SK-N-SH treated with all-trans-retinoic acid at 6 μM for 48 hours (cell line): ENCODE data around the gene TMEM132D.

ENCODE experiments used
- ATAC-seq: fragments of 200-7000 bp; cut with Tn5 transposase; 3 replicates; pipeline ENCODE4 v1.9.1; 2020; ENCODE audit warnings: mild to moderate bottlenecking, moderate library complexity
- ARNTL ChIP-seq: fragments of 450-650 bp; formaldehyde crosslinking; IDR thresholded peaks from 2 replicates; pipeline ENCODE4 v1.5.0; 2020; ENCODE audit warnings: low read depth, mild to moderate bottlenecking, moderate library complexity, borderline replicate concordance
- BACH2 ChIP-seq: fragments of 250-450 bp; sonication (Bioruptor Pico); IDR thresholded peaks from 2 replicates; pipeline ENCODE4 v1.9.0; 2021; ENCODE audit warnings: mild to moderate bottlenecking, borderline replicate concordance
- CREB5 ChIP-seq: fragments of 250-450 bp; sonication (Bioruptor Pico); IDR thresholded peaks from 2 replicates; pipeline ENCODE4 v1.5.1; 2020; ENCODE audit warnings: low read depth, mild to moderate bottlenecking, moderate library complexity
- CSDC2 ChIP-seq: fragments of 250-450 bp; sonication (Bioruptor Pico); IDR thresholded peaks from 2 replicates; pipeline ENCODE4 v1.5.0; 2020; ENCODE audit warnings: mild to moderate bottlenecking, moderate library complexity
- CSRNP3 ChIP-seq: fragments of 250-450 bp; sonication (Bioruptor Pico); IDR thresholded peaks from 2 replicates; pipeline ENCODE4 v1.5.1; 2021; ENCODE audit warnings: mild to moderate bottlenecking, moderate library complexity
- ESRRG ChIP-seq: fragments of 250-450 bp; sonication (Bioruptor Pico); IDR thresholded peaks from 2 replicates; pipeline ENCODE4 v1.6.1; 2021; ENCODE audit warnings: mild to moderate bottlenecking
- GLIS3 ChIP-seq: fragments of 250-450 bp; sonication (Bioruptor Pico); IDR thresholded peaks from 2 replicates; pipeline ENCODE4 v1.5.0; 2020; ENCODE audit warnings: mild to moderate bottlenecking, moderate library complexity
- PATZ1 ChIP-seq: fragments of 250-450 bp; sonication (Bioruptor Pico); IDR thresholded peaks from 2 replicates; pipeline ENCODE4 v1.8.0; 2020; ENCODE audit warnings: mild to moderate bottlenecking, moderate library complexity, borderline replicate concordance
- POU6F1 ChIP-seq: fragments of 250-450 bp; sonication (Bioruptor Pico); IDR thresholded peaks from 2 replicates; pipeline ENCODE4 v1.8.0; 2021; ENCODE audit warnings: low read depth, mild to moderate bottlenecking, moderate library complexity, borderline replicate concordance
- PPARA ChIP-seq: fragments of 250-450 bp; sonication (Bioruptor Pico); IDR thresholded peaks from 2 replicates; pipeline ENCODE4 v1.5.0; 2020; ENCODE audit warnings: mild to moderate bottlenecking, borderline replicate concordance
- RARB ChIP-seq: fragments of 250-450 bp; sonication (Bioruptor Pico); IDR thresholded peaks from 2 replicates; pipeline ENCODE4 v1.8.0; 2021; ENCODE audit warnings: mild to moderate bottlenecking, moderate library complexity
- SNAI2 ChIP-seq: fragments of 250-450 bp; sonication (Bioruptor Pico); IDR thresholded peaks from 2 replicates; pipeline ENCODE4 v1.5.0; 2020; ENCODE audit warnings: mild to moderate bottlenecking, moderate library complexity
- TCF4 ChIP-seq: fragments of 250-450 bp; sonication (Bioruptor Pico); IDR thresholded peaks from 2 replicates; pipeline ENCODE4 v1.8.0; 2021; ENCODE audit warnings: mild to moderate bottlenecking, moderate library complexity, borderline replicate concordance
- TOX ChIP-seq: fragments of 250-450 bp; sonication (Bioruptor Pico); IDR thresholded peaks from 2 replicates; pipeline ENCODE4 v1.8.0; 2021; ENCODE audit warnings: mild to moderate bottlenecking, moderate library complexity, borderline replicate concordance
- TSHZ2 ChIP-seq: fragments of 250-450 bp; sonication (Bioruptor Pico); IDR thresholded peaks from 2 replicates; pipeline ENCODE4 v1.5.0; 2020; ENCODE audit warnings: mild to moderate bottlenecking, moderate library complexity
- ZC3H10 ChIP-seq: fragments of 250-450 bp; sonication (Bioruptor Pico); IDR thresholded peaks from 2 replicates; pipeline ENCODE4 v1.5.1; 2021; ENCODE audit warnings: mild to moderate bottlenecking, moderate library complexity
- ZFP3 ChIP-seq: fragments of 250-450 bp; sonication (Bioruptor Pico); IDR thresholded peaks from 2 replicates; pipeline ENCODE4 v1.5.0; 2020; ENCODE audit warnings: mild to moderate bottlenecking, moderate library complexity
- ZFP30 ChIP-seq: fragments of 450-650 bp; formaldehyde crosslinking; IDR thresholded peaks from 2 replicates; pipeline ENCODE4 v1.5.0; 2022; ENCODE audit warnings: mild to moderate bottlenecking, moderate library complexity
- ZNF565 ChIP-seq: fragments of 450-650 bp; formaldehyde crosslinking; conservative IDR thresholded peaks from 2 replicates; pipeline ENCODE4 v1.5.0; 2020; ENCODE audit warnings: low read depth, mild to moderate bottlenecking, moderate library complexity
- ZNF70 ChIP-seq: fragments of 450-650 bp; formaldehyde crosslinking; IDR thresholded peaks from 2 replicates; pipeline ENCODE4 v1.5.0; 2020; ENCODE audit warnings: mild to moderate bottlenecking, moderate library complexity
- ZNF8 ChIP-seq: fragments of 450-650 bp; formaldehyde crosslinking; IDR thresholded peaks from 2 replicates; pipeline ENCODE4 v1.5.0; 2020; ENCODE audit warnings: mild to moderate bottlenecking, moderate library complexity

TMEM132D gene

GRCh38 chr12:129106772-129107171 lies 797.1 kb downstream of the TMEM132D start (continued):
- TF ChIP-seq CSRNP3 (no peak), ZFP3 (no peak), ZNF565 (no peak), TCF4 (CRISPR knock-in tag) (no peak), RARB (CRISPR knock-in tag) (no peak)
- TF ChIP-seq, all 23 proteins: peak for 0

GRCh38 chr12:129103231-129103630 lies 800.6 kb downstream of the TMEM132D start:
- TF ChIP-seq ZFP3, result no peak
- no peak for TF ChIP-seq ARNTL (CRISPR knock-in tag)
- no peak for TF ChIP-seq POU6F1
- no peak for TF ChIP-seq ZNF8 (CRISPR knock-in tag)
- no peak for TF ChIP-seq ZC3H10 (CRISPR knock-in tag)
- no peak for TF ChIP-seq ZFP30 (CRISPR knock-in tag)
- no peak for TF ChIP-seq PPARA
- no peak for TF ChIP-seq GLIS3 (CRISPR knock-in tag)
- TF ChIP-seq SNAI2 (CRISPR knock-in tag), result no peak
- TF ChIP-seq ZNF565, result no peak
- TF ChIP-seq, all 23 proteins: peak for 0
- no peak for ATAC-seq

- TF ChIP-seq ZFP30 (CRISPR knock-in tag), result no peak
- no peak for TF ChIP-seq ZNF70
- TF ChIP-seq GLIS3 (CRISPR knock-in tag), result no peak
- no peak for TF ChIP-seq ZNF565
- no peak for TF ChIP-seq CSDC2 (CRISPR knock-in tag)
- TF ChIP-seq PATZ1, result no peak
- TF ChIP-seq ZC3H10 (CRISPR knock-in tag), result no peak
- TF ChIP-seq TOX (CRISPR knock-in tag), result no peak
- TF ChIP-seq SNAI2 (CRISPR knock-in tag), result no peak
- TF ChIP-seq TCF4 (CRISPR knock-in tag), result no peak
- no peak for ATAC-seq
Observed at GRCh38 chr12:129102233-129102632, 801.6 kb downstream of the TMEM132D start.

GRCh38 chr12:129101816-129102215 lies 802.0 kb downstream of the TMEM132D start:
- TF ChIP-seq ZFP30 (CRISPR knock-in tag), result no peak
- no peak for TF ChIP-seq PATZ1
- TF ChIP-seq TCF4 (CRISPR knock-in tag), result no peak
- TF ChIP-seq CREB5 (CRISPR knock-in tag), result no peak
- TF ChIP-seq SNAI2 (CRISPR knock-in tag), result no peak
- no peak for TF ChIP-seq CSDC2 (CRISPR knock-in tag)
- TF ChIP-seq ARNTL (CRISPR knock-in tag), result no peak
- TF ChIP-seq ZNF565, result no peak
- TF ChIP-seq POU6F1, result no peak
- TF ChIP-seq CSRNP3, result no peak
- TF ChIP-seq ESRRG (CRISPR knock-in tag), result no peak
- no peak for TF ChIP-seq TSHZ2
- TF ChIP-seq GLIS3 (CRISPR knock-in tag), result no peak
- no peak for TF ChIP-seq ZC3H10 (CRISPR knock-in tag)
- TF ChIP-seq ZFP3, result no peak
- no peak for TF ChIP-seq ZNF8 (CRISPR knock-in tag)
- no peak for TF ChIP-seq ZNF70
- no peak for TF ChIP-seq BACH2 (CRISPR knock-in tag)
- ATAC-seq, result no peak
